ENCODE measurements around the gene ASTN1.

DNA sequence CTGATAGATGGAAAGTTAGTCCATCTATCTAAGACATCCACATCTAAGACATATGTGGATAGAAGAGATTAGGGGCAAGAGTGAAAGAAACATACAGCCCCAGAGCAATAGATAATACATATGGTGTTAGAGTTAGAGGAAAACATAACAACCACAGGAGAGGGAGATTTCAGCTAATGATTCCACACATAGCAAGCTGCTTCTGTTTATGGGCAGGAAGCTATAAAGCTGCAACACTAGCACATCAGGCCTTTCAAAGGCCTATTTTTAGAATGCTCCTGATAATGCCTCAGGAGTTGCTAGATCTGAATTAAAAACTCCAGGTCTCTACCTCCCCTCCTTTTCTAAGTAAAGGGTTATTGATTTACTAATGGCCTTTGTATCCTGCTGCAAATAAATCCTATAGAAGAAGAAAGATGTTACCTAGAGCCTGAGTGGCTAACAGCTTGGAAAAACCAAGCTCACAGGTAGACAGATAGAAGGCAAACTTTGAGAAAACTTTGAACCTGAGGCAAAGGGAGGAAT is 42.4 kb upstream of the ASTN1 start:
- TF ChIP-seq POLR2A (IDR thresholded peaks at IDR 0.05; ENCODE audit: low read length) = no peak
- no peak for TF ChIP-seq GATA1 (IDR thresholded peaks at IDR 0.05; ENCODE audit: low read depth, low read length)
